ENCODE results near the gene SUMF1. TPM values are rescaled to one million over a fixed set of nuclear protein-coding genes. Genes with fewer than 3 reads are reported as not detected.
A peak's percentile ranks its signal among the peaks of the same experiment; 100 is the strongest.

SUMF1 gene
- total and polyA plus RNA-seq, 2 experiments from 2014 or later = 23.5 to 29.9 TPM

GRCh38 chr3:4326868-4327267 is 140.2 kb downstream of the SUMF1 start:
- no peaks in the 10 kb centered on the region for H3K36me3 ChIP-seq
- no peak for TF ChIP-seq CTCF (IDR thresholded peaks at IDR 0.05; ENCODE audit: low read depth, low read length)
- DNase-seq (ENCODE audit: low read depth in 1 of 2, low spot score in 1 of 2) = no peak
- no peak overlapping the region for H3K4me3 ChIP-seq
- no peak overlapping the region for H3K27ac ChIP-seq
- H3K4me1 ChIP-seq (ENCODE audit: low read depth) = no peaks in the 10 kb centered on the region
- H3K9me3 ChIP-seq (ENCODE audit: low read depth) = no peaks in the 10 kb centered on the region
- no peaks in the 10 kb centered on the region for H3K27me3 ChIP-seq

GRCh38 chr3:4323246-4324027 is 143.6 kb downstream of the SUMF1 start:
- no peaks in the 10 kb centered on the region for H3K27me3 ChIP-seq
- no peaks in the 10 kb centered on the region for H3K4me1 ChIP-seq (ENCODE audit: low read depth)
- peak in 1 of 2 donors; percentile 50 for DNase-seq (ENCODE audit: low read depth in 1 of 2, low spot score in 1 of 2)
- no peaks in the 10 kb centered on the region for H3K9me3 ChIP-seq (ENCODE audit: low read depth)
- no peaks in the 10 kb centered on the region for H3K36me3 ChIP-seq
- no peak for TF ChIP-seq CTCF (IDR thresholded peaks at IDR 0.05; ENCODE audit: low read depth, low read length)
- no peak overlapping the region for H3K27ac ChIP-seq
- H3K4me3 ChIP-seq = no peak overlapping the region

GRCh38 chr3:4322635-4323034 is 144.4 kb downstream of the SUMF1 start:
- TF ChIP-seq CTCF (IDR thresholded peaks at IDR 0.05; ENCODE audit: low read depth, low read length) = no peak
- Histone ChIP-seq H3K4me1 (ENCODE audit: low read depth) (no peaks in the 10 kb centered on the region), H3K9me3 (ENCODE audit: low read depth) (no peaks in the 10 kb centered on the region), H3K27ac (no peak overlapping the region), H3K36me3 (no peaks in the 10 kb centered on the region), H3K4me3 (no peak overlapping the region), H3K27me3 (no peaks in the 10 kb centered on the region)
- peak in 1 of 2 donors; percentile 97 for DNase-seq (ENCODE audit: low read depth in 1 of 2, low spot score in 1 of 2)

- Histone ChIP-seq H3K4me1 (ENCODE audit: low read depth) (no peaks in the 10 kb centered on the region), H3K9me3 (ENCODE audit: low read depth) (no peaks in the 10 kb centered on the region), H3K27me3 (no peaks in the 10 kb centered on the region), H3K4me3 (no peak overlapping the region), H3K27ac (no peak overlapping the region), H3K36me3 (no peaks in the 10 kb centered on the region)
- DNase-seq (ENCODE audit: low read depth in 1 of 2, low spot score in 1 of 2) = no peak
- no peak for TF ChIP-seq CTCF (IDR thresholded peaks at IDR 0.05; ENCODE audit: low read depth, low read length)
These were observed 145.3 kb downstream of the SUMF1 start for GRCh38 chr3:4321732-4322131.

- Histone ChIP-seq H3K36me3 (no peaks in the 10 kb centered on the region), H3K4me1 (ENCODE audit: low read depth) (no peaks in the 10 kb centered on the region), H3K9me3 (ENCODE audit: low read depth) (no peaks in the 10 kb centered on the region), H3K4me3 (no peak overlapping the region), H3K27me3 (no peaks in the 10 kb centered on the region), H3K27ac (no peak overlapping the region)
- DNase-seq (ENCODE audit: low read depth in 1 of 2, low spot score in 1 of 2) = no peak
- TF ChIP-seq CTCF (IDR thresholded peaks at IDR 0.05; ENCODE audit: low read depth, low read length) = no peak
These were observed 146.8 kb downstream of the SUMF1 start for GRCh38 chr3:4320096-4320911.

Data from cardiac muscle cell (in vitro differentiated cells and primary cell).